Measurements from ENCODE around the gene LIG4.
A peak's percentile ranks its signal among the peaks of the same experiment; 100 is the strongest.
"Not testable (repeated sequence)": the region's sequence is repeated elsewhere in the genome, so short reads cannot be mapped to it uniquely, and the experiment has no call there.

LIG4 gene

GRCh38 chr13:108215436-108215835 is at the start of gene LIG4:
TSS of gene LIG4 (minus strand) at chr13:108215536. CDS start at chr13:108211268, 4,268 bp downstream.
- DNase-seq (ENCODE audit: low read depth in 2 of 2) = peak; percentile 77 to 79

- DNase-seq (ENCODE audit: low read depth in 2 of 2) = no peak
Observed at GRCh38 chr13:108263621-108264355, 48.5 kb upstream of the LIG4 start.

- no peak for DNase-seq (ENCODE audit: low read depth in 2 of 2)
Observed at GRCh38 chr13:108257248-108257647, 41.9 kb upstream of the LIG4 start.

- no peak for DNase-seq (ENCODE audit: low read depth in 2 of 2)
Observed at GRCh38 chr13:108249150-108249549, 33.8 kb upstream of the LIG4 start.

- no peak for DNase-seq (ENCODE audit: low read depth in 2 of 2)
Observed at GRCh38 chr13:108230377-108230776, 15.0 kb upstream of the LIG4 start.

- DNase-seq (ENCODE audit: low read depth in 2 of 2) = no peak
Observed at GRCh38 chr13:108227651-108228272, 12.4 kb upstream of the LIG4 start.

- no peak for DNase-seq (ENCODE audit: low read depth in 2 of 2)
Observed at GRCh38 chr13:108226184-108226583, 10.8 kb upstream of the LIG4 start.

- DNase-seq (ENCODE audit: low read depth in 2 of 2) = no peak
Observed at GRCh38 chr13:108225440-108225839, 10.1 kb upstream of the LIG4 start.

- no peak for DNase-seq (ENCODE audit: low read depth in 2 of 2)
Observed at GRCh38 chr13:108223687-108224503, 8.6 kb upstream of the LIG4 start.

GRCh38 chr13:108220041-108220440 is 4.7 kb upstream of the LIG4 start:
- DNase-seq (ENCODE audit: low read depth in 2 of 2) = no peak

GRCh38 chr13:108218044-108218974 is 3.0 kb upstream of the LIG4 start, which contains the start of gene ABHD13:
TSS of gene ABHD13 (plus strand) at chr13:108218392. CDS start at chr13:108229219, 10,827 bp downstream.
- peak; percentile 75 to 84 for DNase-seq (ENCODE audit: low read depth in 2 of 2)

- DNase-seq (ENCODE audit: low read depth in 2 of 2) = not testable (repeated sequence)
Observed at GRCh38 chr13:108217307-108218043, 2.1 kb upstream of the LIG4 start.

- DNase-seq (ENCODE audit: low read depth in 2 of 2) = no peak
Observed at GRCh38 chr13:108214441-108215271, 680 bp downstream of the LIG4 start.

GRCh38 chr13:108213946-108214345 is 1.4 kb downstream of the LIG4 start:
- no peak for DNase-seq (ENCODE audit: low read depth in 2 of 2)

GRCh38 chr13:108212886-108213285 is 2.5 kb downstream of the LIG4 start:
- DNase-seq (ENCODE audit: low read depth in 2 of 2) = no peak

GRCh38 chr13:108210551-108210950 is 4.8 kb downstream of the LIG4 start:
- no peak for DNase-seq (ENCODE audit: low read depth in 2 of 2)

- DNase-seq (ENCODE audit: low read depth in 2 of 2) = no peak
Observed at GRCh38 chr13:108200781-108201398, 14.4 kb downstream of the LIG4 start.

GRCh38 chr13:108195861-108196260 is 19.5 kb downstream of the LIG4 start:
- no peak for DNase-seq (ENCODE audit: low read depth in 2 of 2)

GRCh38 chr13:108195146-108195545 is 20.2 kb downstream of the LIG4 start:
- no peak for DNase-seq (ENCODE audit: low read depth in 2 of 2)
